C4-2B (cell line): Measurements from ENCODE around the gene RHOXF2B.

ENCODE experiments used
- CTCF ChIP-seq: fragments of 450-650 bp; conservative IDR thresholded peaks from 2 replicates; pipeline ENCODE4 v1.5.1; 2017; ENCODE audit warnings: mild to moderate bottlenecking
- ZFX ChIP-seq: fragments of 450-650 bp; IDR thresholded peaks from 2 replicates; pipeline ENCODE4 v1.6.1; 2017

- TF ChIP-seq CTCF: no peak
- TF ChIP-seq ZFX: no peak
Observed at GRCh38 chrX:120120223-120120622, 42.7 kb upstream of the RHOXF2B start.
